Measurements from ENCODE around the gene RTCB.
A peak's percentile ranks its signal among the peaks of the same experiment; 100 is the strongest.

Gene RTCB

DNA sequence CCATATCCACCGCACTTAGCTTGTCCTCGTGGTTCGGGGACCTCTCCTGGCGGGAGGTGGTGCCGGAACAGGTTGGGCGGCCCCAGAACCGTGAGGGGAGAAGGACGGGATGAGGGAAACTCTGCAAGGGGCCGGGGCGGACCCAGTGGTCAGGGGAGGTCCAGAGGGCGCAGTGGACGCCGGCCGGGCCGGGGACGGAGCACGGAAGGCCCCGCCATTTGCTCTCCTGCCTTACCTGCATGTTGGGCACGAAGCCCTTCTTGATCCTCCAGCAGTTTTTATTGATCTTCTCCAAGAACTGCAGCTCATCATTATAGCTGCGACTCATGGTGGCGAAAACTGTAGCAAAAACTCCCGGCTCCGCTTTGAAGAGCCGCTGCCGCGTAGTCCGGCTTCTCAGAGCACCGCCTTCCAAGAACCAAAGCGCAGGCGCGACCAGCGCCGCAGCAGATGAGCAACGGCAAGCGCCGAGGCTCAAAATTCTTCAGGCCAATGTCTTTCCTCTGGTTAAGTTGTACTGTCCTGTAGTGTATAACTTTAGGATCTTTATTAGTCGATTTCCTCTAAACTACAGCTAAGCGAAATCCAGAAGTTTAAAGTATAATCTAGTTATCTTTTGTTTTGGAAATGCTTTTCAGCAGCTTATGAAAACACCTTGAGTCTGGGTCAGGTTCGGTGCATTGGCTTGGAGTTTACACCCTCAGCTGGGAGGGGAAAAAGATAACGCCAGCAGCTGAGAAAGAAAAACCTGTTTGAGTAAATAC lies at the start of gene RTCB:
Gene RTCB, minus strand, starts transcription at position 419 of the 764 bp plus-strand sequence. Its CDS starts 91 bp downstream, at position 328.
- DNase-seq, result peak; percentile 94

DNA sequence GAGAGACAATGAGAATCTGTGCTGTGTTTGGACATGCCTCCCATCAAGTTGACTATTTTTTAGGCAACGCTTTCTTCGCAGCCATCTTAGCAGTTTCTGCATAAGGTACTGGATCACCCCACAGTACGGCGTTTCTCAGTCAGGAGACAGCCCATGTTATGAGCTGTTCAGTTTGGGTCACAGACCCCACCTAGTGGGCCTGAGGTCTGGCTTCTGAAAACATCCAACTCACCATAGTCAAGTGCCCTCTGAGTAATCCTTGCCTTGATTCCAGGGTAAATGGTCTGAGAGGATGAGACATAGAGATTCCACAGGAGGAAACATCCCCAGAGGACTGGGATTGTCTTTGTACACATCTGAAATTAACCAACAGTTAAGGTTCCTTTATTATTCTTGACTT lies 45.0 kb upstream of the RTCB start:
- DNase-seq, result no peak

DNA sequence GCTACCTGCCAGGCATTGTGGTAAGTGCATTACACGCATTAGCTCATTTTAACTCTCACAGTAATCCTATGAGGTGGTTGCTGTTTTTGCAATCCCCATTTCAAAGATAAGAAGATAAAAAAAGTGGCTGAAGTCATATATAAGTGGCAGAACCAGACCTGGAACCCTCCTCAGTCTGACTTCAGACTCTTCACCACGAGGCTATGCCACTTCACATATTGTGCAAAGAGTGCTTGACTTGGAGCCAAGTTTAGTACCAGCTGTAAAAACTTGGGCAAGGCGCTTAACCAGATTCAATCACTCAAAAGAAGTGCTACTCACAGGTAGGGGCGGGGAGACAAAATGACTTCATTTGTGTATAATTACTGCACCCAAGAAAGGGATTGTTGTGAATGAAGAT lies 36.9 kb upstream of the RTCB start:
- DNase-seq, result no peak

DNA sequence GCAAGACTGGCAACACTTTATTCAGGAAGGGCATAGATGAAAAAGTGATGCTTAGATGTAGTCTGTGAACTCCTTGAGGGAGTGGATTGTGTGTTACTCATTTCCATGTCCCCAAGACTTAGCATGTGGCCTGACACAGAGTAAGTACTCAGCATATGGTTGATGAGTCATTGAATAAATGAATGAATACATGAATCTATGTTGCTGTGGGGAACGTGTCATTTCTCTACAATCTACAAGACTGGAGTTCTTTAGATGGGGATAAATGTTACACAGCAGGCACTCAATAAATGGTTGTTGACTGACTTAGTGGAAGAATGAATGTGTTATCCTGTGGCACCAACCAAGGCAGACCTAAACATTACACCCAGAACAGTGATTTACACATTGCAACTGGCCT lies 34.3 kb upstream of the RTCB start:
- DNase-seq, result no peak

DNA sequence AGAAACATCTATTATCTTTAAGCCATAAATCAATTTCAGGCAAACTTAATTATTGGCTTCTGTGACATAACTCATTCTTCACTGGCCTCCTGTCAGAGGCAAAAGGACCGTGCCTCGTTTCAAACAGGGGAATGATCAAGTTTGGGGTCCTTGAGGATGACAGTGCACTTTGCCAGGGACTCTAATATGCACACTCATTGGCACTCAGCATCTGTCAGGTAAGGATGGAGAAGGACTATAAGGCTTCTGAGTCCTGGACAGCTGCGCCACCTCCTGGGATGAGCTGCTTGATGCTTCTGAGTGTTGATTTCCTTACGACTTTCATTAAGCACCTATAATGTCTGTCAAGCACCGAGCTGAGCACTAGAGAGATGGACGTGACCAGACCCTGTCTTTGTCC lies 32.0 kb upstream of the RTCB start:
- DNase-seq, result no peak

DNA sequence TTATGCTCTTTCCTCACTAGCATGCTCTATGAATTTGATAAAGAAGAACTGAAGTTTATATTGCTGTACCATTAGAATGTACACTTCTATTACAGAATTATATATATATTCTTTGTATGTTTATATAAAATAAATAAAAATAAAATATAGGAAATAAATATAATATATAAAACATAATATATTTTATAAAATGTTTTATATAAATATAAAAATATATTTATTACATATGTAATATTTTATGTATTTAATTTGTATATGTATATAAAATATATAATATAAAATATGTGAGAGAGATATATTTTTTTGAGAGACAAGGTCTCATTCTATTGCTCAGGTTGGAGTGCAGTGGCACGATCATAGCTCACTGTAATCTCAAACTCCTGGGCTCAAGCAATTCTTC lies 18.3 kb upstream of the RTCB start:
- no peak for DNase-seq

DNA sequence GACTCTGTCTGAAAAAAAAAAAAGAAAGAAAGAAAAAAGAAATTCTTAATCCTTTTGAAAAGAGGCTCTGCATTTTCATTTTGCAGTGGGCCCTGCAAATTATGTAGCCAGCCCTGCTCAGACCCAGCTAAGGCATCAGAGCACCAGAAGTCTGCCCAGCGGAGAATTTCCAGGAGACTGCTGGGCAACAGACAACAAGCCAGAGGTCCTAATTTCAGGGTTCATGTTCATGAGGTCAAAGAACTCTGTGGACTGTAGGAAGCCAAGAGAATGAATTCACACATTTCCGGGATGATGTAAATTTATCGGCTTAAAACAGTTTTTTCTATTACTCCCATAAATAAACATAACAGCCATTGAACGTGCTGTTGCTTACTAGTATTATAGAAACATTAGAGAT lies 14.8 kb upstream of the RTCB start:
- no peak for DNase-seq

DNA sequence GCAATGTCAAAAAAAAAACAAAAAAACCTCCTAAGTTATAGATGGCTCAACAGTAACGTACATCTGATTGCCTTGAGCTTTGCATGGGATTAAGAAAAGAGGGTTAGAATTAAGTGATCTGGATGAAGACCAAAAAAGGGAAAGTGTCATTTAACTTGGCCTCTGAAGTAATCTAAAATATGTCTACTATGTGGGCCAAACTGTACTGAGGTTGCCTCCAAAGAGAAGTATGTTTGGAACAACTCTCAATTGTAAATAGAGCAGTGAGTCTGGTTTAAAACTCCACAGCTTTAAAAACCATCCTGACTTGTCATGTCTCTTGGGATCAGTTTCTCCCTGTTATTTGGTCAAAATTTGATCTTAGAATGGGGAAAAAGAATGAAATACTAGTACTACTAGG lies 11.6 kb upstream of the RTCB start:
- DNase-seq, result no peak

DNA sequence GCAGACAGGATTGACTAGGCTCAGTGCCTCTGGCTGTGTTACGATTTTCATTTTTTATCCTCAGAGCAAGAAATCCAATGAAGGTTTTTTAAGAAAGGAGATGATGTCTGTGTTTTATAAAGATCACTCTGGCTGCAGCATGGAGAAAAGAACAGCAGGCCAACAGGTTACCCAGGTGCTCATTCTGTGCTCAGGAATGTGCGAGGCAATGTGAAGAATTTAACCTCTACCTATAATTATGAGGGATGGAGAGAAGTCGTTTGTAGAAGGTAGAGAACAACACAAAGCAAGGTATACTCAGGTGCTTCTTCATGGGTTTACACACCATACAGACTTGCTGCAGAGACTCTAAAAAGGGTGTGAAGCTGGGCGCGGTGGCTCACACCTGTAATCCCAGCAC lies 10.0 kb upstream of the RTCB start:
- DNase-seq, result no peak

DNA sequence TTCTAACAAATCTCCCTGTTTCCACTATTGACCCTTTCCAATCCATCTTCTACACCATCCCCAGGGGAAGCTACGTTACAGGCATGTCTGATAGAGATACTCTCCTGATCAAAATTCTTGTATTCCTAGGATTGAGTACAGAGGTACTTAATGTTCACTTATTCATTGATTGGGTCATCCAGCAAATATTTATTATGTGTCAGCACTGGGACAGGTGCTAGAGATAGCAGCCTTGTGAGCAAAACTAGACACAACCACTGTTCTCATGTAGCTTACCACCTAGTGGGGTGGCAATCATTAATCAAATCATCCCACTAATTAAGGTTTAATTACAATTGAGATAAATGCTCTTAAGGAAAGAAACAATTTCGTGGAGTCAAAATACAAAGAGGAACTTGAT lies 9.4 kb upstream of the RTCB start:
- no peak for DNase-seq

DNA sequence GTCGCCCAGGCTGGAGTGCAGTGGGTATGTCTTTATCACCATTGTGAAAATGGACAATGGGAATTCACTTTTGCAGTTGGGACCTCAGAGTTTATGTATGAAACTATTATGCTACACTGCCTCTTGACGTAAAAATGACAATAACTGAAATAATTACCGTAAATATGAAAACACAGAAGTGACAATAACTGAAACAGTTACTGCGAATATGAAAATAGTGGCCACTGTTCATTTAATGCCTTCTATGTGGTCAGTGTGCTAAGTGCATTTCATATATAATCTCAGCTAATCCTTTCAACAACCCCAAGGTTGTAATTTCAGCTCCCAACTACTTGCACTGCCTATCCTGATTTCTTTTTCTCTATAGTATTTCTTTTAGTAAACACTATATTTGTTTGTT lies 5.9 kb upstream of the RTCB start:
- no peak for DNase-seq

DNA sequence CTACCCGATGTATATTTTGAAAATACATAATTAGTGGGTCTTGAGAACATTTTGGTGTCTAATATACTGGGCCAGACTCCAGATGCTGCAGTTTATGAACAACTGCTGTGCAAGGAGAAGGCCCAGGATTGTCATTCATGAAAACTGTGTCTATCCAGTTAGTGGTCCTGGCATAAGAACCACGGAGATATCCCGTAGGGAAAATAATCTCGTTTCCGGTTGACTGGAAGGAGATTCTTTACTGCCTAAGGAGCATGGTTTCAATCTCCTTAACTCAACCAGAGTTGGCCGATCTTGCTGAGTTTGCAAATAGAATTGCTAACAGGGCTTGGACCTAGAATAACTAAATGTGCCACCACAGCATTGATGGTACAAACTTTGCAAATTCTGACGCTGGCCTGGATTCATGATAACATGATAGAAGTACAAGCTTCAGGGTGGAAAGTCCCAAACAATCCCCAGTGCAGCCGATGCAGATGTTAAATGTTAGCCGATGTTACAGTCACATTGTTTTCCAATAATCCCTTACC lies 4.6 kb upstream of the RTCB start:
- DNase-seq, result no peak

DNA sequence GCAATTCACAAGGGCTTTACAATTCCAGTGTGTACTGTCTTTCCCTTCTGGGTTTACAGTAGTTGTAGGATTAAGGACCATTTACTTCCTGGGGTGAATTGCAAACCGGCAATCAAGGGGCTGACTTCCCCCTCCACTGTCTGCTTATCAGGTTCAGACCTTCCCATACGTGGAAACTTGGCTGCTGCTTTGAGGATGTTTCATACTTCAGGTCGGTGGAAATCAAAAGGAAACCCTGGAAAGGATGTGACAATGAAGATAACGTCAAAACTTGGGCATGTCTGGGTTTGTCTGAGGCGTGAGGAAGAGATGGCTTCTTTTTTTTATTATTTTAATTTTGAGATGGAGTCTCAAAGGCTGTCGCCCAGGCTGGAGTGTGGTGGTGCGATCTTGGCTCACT lies 2.1 kb upstream of the RTCB start:
- DNase-seq, result no peak

DNA sequence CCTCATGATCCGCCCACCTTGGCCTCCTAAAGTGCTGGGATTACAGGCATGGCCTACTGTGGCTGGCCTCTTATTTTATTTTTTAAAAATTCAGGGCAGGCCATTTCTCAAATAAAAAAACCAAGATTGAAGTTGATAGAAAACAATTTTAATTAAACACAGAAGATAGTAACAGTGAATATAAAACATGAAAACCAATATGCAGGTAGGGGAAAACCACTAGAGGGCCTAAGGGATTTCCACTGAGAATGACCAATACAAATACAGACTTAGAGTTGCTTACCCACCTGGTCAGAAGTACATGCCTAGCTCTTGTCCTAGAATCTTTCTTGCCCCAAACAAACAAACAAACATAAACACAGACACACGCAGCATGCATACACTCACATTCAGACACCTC lies 1.7 kb upstream of the RTCB start:
- DNase-seq, result no peak

DNA sequence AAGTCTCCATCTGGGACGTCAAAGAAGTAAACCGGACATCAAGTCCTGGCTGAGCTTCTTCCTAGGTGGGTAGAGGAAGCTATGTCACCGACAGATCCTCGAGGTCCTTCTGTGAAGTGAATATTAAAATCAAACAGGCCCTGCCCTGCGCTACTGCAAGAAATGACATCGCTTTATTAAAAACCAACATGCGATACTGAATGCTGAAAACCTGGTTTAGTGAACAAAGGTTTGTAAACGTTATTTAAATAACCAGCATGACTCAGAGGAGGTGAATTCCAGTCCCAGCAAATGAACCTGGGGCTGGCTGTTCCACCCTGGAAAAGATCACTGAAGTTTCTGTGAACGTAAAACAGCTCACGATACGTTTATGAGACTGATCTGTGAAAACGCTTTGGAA lies 645 bp downstream of the RTCB start:
- no peak for DNase-seq

DNA sequence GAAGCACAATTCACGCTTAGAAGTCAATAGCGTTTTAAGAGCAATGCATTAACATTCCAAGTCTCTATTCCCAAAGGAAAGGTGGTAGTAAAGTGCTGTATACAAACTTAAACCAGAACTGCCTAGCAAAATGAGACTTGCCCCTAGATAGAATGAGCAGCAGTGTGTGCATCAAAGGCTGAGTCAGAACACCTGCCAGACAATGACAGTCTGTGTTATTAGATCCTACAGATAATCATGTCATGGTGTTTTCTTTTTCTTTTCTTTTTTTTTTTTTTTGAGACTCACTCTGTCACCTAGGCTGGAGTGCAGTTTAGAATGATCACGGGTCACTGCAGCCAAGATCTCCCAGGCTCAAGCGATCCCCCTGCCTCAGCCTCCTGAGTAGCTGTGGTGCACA lies 1.6 kb downstream of the RTCB start:
- DNase-seq, result no peak

DNA sequence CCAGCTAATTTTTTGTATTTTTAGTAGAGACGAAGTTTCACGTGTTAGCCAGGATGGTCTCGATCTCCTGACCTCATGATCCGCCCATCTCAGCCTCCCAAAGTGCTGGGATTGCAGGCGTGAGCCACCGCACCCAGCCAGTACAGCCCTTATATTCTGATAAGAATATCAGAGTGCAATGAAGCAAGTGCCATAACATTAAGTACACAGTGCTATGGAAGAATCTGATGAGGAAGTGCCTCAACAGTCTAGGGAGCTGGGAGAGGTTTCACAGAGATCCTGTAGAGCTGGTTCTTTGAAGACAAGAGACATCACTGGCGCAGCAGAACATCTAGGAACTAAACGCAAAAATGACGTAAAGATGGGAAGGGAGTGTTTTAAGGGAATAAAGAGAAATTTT lies 2.1 kb downstream of the RTCB start:
- no peak for DNase-seq

DNA sequence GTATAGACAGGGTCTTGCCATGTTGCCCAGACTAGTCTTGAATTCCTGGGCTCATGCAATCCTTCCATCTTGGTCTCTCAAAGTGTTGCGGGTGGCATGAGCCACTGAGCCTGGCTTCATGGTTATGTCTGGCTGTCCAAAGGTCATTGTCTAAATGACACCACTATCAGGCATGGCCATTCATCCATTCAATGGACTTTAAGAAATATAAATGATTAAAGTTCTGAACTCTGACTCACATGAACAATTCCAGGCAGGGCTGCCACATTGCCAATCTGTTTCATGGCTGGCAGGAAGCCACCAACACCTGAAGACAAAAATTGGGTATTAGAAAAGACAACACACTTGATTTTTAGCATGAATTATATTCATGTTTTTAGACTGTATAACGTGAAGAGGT lies 4.1 kb downstream of the RTCB start:
- no peak for DNase-seq

DNA sequence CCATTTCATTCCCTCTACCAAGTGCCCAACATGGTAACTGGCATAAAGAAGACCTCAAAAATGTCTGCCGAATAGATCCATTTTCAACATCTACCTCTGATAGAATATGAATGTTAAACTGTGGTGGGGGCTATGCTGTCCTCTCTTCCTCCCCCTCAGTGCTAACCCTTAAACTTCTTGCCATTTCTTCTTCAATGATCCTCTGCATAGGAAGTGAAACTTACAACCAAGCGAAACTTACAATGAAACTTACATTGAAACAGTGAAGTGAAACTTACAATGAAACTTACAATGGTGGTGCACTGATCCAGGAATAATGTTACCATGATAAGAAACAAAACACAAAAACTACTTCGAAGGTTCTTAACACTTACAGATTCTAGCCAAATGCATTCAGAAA lies 4.7 kb downstream of the RTCB start:
- DNase-seq, result no peak

DNA sequence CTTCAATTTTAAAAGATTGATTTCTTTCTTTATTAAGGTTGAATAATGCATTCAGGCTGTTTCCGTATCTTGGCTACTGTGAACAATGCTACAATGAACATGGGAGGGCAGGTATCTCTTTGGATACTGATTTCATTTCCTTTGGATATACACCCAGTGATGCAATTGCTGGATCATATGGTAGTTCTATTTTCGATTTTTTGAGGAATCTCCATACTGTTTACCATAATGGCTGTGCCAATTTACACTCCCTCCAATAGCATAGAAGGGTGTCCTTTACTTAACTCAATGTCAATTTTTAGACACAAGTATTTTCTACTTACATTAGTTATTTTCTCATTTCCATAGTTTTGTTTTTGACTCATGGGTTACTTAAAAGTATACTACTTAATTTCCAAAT lies 8.0 kb downstream of the RTCB start:
- DNase-seq, result no peak

DNA sequence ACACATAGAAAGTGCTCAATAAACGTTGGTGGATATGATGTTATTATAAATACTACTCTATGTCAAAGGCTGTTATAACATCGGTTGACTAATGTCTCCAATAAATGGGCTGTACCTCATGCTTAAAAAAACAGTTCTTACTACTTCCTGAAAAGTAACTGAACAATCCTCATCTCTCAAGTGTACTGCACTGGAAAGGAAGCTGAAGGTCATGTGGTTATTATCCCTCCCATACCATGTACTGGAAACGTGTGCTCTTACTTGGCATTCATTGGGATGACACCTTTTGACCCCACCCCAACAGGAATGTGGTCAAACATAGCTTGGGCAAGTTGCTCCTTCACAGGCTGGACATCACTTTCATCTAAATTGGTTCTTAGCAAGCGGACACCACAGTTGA lies 10.6 kb downstream of the RTCB start:
- DNase-seq, result no peak

DNA sequence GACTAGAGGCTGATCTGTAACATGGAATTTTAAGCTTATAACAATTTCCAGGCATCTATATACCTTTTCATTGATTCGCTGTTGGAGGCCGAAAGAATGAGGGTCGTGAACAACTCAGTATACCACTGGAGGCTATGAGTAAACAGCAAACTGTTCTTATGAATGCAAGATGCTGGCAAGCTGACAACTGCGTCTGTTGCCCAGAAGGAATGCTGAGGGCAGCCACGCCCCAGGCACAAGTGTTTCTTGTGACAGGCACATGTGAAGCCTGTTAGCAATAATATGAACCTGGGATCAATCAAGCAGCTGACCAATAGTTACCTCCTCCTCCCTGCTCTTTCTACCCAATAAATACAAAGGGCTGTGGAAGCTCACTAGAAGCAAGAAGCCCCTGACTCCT lies 15.3 kb downstream of the RTCB start:
- no peak for DNase-seq

DNA sequence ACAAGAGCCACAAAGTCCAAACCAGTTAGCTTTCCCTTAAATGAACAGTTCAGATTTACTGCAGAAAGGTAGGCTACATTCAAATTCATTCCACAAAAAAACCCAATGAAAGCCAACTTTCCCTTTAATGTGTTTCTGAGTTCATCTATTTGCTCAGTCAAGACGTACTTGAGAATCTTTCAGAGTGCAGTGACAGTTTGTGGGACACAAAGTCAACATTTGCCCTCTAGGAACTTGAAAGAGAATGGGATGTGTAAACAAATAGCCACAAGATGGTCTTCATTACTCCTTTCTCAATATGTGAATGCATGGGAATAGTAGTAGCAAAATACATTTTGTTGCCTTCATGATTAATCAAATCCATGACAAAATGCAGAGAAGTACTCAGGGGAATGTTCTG lies 15.8 kb downstream of the RTCB start:
- no peak for DNase-seq

DNA sequence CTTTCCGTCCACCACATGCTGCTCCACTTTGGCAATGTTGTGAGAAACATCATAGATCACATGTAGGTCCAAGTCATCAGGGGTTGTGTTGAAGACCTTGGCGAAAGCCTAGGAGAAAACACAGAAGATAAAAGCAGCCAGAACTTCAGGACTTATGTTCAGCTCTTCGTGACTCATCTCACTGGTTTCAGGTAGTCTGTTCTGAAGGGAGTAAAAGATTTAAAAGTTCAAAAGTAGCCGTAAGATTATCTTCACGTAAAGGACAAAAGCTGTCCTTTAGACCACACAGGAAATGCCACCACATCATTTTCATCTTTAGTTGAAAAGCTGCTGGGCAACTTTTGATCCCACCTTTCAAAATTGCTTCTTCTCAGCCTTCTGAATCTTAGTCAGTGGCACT lies 16.9 kb downstream of the RTCB start:
- DNase-seq, result no peak

DNA sequence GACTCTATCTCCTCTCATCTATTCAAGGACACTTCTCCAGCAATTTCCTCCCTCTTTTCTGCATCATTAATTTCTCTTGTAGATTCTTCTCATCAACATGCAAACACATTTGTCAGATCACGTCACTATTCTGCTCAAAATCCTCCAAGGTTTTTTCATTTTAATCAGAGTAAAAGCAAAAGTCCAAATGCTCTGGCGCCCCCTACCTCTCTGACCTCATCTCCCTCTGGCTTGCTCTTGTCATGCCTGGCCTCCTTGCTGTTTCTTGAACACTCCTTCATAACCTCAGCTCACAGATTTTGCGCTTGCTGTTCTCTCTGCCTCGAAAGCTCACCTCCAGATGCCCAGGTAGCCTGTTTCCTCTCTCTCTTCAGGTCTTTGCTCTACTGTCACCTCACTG lies 22.4 kb downstream of the RTCB start:
- peak; percentile 42 for DNase-seq
